K562 (cell line): ENCODE data around the gene ITGAL. TPM values are rescaled to one million over a fixed set of nuclear protein-coding genes. Genes with fewer than 3 reads are reported as not detected.

Source experiments
- CCNT2 ChIP-seq: IDR thresholded peaks from 2 replicates; pipeline ENCODE4 v1.6.1; 2011; ENCODE audit warnings: borderline replicate concordance, low read depth, mild to moderate bottlenecking, moderate library complexity, mixed read lengths, low read length; ENCODE audit not compliant: insufficient read length; ENCODE audit errors: extremely low read depth
- NFE2L1 ChIP-seq: fragments of 450-650 bp; IDR thresholded peaks from 2 replicates; pipeline ENCODE4 v1.6.1; 2016; ENCODE audit warnings: missing genetic modification characterization, low read depth, mild to moderate bottlenecking, missing compliant biosample characterization, moderate library complexity, borderline replicate concordance
- TEAD4 ChIP-seq, 2 experiments: sonication (generic) in 1 of 2; formaldehyde crosslinking in 1 of 2; IDR thresholded peaks; 2 replicates each; pipeline versions ENCODE4 v1.6.1 to v1.8.0; 2012 to 2022; ENCODE audit warnings: borderline replicate concordance in 1 of 2, inconsistent platforms in 1 of 2, low read length in 1 of 2, mild to moderate bottlenecking in 1 of 2, missing genetic modification reagents in 1 of 2
- YY1 ChIP-seq, 3 experiments: IDR thresholded peaks; 2 replicates each; pipeline ENCODE4 v1.6.1; 2011; ENCODE audit warnings: low read length in 2 of 3, mild to moderate bottlenecking in 2 of 3, moderate library complexity in 2 of 3, borderline replicate concordance in 1 of 3, control low read depth in 1 of 3, low read depth in 1 of 3; ENCODE audit not compliant: insufficient read depth in 3 of 3, insufficient replicate concordance in 2 of 3, control insufficient read depth in 1 of 3, insufficient read length in 1 of 3; ENCODE audit errors: extremely low read depth in 1 of 3
- ZNF75A ChIP-seq: fragments of 450-650 bp; formaldehyde crosslinking; IDR thresholded peaks from 2 replicates; pipeline ENCODE4 v1.4.0; 2020; ENCODE audit warnings: mild to moderate bottlenecking
- polyA plus RNA-seq, 8 experiments: library from polyadenylated mRNA; depleted of rRNA in 4 of 8; stranded (reverse) in 5 of 8; unstranded in 3 of 8; fragments of >200 nt; fragmentation: Nextera tagmentation in 2 of 8; fragmentation: Illumina TruSeq in 1 of 8; extraction: Ambion mirVana in 2 of 8; extraction: Trizol in 1 of 8; gene quantifications; 2 replicates each; pipeline versions ENCODE4 v1.2.1 to v1.2.3, GENCODE V29; 2011 to 2014; ENCODE audit warnings: inconsistent platforms in 1 of 8, missing spikeins in 1 of 8
- total RNA-seq, 7 experiments: library from RNA; depleted of rRNA in 6 of 7; stranded (reverse); fragments of >200 nt in 6 of 7; fragmentation: Illumina TruSeq in 2 of 7; extraction: Trizol in 2 of 7; gene quantifications; 2 replicates each; pipeline versions ENCODE4 v1.2.1 to v1.2.3, GENCODE V29; 2011 to 2021; ENCODE audit warnings: low replicate concordance in 1 of 7
- TF ChIP-seq, protein P1 (sequence below): fragments of 450-650 bp; IDR thresholded peaks from 2 replicates; pipeline ENCODE4 v1.6.1; 2017; ENCODE audit warnings: mild to moderate bottlenecking, moderate library complexity
- TF ChIP-seq, protein P2 (sequence below): fragments of 450-650 bp; IDR thresholded peaks from 2 replicates; pipeline ENCODE4 v1.6.1; 2016; ENCODE audit warnings: antibody characterized with exemption
- TF ChIP-seq, protein P3 (sequence below): fragments of 450-650 bp; IDR thresholded peaks from 2 replicates; pipeline ENCODE4 v1.6.1; 2016
- TF ChIP-seq, protein P4 (sequence below): fragments of 200-600 bp; sonication (generic); IDR thresholded peaks from one replicate; pipeline ENCODE4 v1.6.1; 2012; ENCODE audit warnings: mild to moderate bottlenecking, low read depth, low read length, inconsistent platforms

Gene ITGAL
- total and polyA plus RNA-seq, 9 of the 15 experiments (the other 6 are each of a cell fraction or from before 2014, with no cell fraction given): 0.01 to 0.53 TPM; not detected in 7

DNA sequence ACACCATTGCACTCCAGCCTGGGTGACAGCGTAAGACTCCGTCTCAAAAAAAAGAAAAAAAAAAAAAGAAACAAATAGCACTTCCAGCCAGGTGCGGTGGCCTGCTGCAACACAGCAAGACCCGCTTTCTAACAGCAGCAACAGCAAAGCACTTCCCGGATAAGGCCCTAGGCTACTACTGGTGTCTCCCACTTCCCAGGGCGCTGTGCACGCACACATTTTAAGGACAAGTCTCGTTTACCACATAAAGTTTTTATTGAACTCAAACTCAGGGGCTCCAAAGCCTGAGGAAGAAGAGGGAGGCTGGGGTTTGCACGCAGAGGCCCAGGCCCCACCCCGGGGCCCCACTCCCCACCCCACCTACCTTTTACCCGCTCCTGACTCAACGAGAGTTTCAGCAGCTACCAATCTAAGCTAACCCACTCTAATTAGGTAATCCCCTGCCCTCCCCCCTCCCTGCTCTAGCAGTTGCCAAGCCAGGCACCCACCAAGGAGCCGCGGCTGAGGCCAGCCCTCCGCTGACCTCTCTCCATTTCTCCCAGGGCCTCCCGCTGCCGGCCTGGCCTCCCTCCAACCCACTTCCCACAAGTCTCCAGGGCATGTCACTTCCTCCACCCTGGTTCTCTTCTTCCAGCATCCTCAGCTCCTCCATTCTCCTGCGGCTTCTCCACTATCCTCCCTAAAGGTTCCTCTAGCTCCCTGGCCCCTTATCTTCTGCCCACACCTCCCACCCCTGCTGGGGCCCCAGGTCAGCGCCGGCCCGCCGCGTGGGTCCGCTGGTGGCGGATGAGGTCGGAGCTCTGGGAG lies 51.4 kb downstream of the ITGAL start (continued):
- TF ChIP-seq, protein P1, sequence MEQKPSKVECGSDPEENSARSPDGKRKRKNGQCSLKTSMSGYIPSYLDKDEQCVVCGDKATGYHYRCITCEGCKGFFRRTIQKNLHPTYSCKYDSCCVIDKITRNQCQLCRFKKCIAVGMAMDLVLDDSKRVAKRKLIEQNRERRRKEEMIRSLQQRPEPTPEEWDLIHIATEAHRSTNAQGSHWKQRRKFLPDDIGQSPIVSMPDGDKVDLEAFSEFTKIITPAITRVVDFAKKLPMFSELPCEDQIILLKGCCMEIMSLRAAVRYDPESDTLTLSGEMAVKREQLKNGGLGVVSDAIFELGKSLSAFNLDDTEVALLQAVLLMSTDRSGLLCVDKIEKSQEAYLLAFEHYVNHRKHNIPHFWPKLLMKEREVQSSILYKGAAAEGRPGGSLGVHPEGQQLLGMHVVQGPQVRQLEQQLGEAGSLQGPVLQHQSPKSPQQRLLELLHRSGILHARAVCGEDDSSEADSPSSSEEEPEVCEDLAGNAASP: no peak
- TF ChIP-seq ZNF75A (CRISPR knock-in tag): no peak
- TF ChIP-seq, protein P2, sequence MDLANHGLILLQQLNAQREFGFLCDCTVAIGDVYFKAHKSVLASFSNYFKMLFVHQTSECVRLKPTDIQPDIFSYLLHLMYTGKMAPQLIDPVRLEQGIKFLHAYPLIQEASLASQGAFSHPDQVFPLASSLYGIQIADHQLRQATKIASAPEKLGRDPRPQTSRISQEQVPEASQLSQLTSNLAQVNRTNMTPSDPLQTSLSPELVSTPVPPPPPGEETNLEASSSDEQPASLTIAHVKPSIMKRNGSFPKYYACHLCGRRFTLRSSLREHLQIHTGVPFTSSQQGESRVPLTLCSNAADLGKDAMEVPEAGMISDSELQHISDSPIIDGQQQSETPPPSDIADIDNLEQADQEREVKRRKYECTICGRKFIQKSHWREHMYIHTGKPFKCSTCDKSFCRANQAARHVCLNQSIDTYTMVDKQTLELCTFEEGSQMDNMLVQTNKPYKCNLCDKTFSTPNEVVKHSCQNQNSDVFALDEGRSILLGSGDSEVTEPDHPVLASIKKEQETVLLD: peak; percentile 44; the same call in 1 of the 2 replicates
- peak; percentile 30; the same call in 1 of the 2 replicates for TF ChIP-seq TEAD4 (IDR thresholded peaks at IDR 0.05; ENCODE audit: low read length)
- no peak for TF ChIP-seq TEAD4 (CRISPR knock-in tag; IDR thresholded peaks at IDR 0.05; ENCODE audit: borderline replicate concordance)
- TF ChIP-seq CCNT2: no peak
- TF ChIP-seq NFE2L1 (tag): no peak
- TF ChIP-seq, protein P3, sequence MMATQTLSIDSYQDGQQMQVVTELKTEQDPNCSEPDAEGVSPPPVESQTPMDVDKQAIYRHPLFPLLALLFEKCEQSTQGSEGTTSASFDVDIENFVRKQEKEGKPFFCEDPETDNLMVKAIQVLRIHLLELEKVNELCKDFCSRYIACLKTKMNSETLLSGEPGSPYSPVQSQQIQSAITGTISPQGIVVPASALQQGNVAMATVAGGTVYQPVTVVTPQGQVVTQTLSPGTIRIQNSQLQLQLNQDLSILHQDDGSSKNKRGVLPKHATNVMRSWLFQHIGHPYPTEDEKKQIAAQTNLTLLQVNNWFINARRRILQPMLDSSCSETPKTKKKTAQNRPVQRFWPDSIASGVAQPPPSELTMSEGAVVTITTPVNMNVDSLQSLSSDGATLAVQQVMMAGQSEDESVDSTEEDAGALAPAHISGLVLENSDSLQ: no peak
- TF ChIP-seq YY1 (IDR thresholded peaks at IDR 0.05; ENCODE audit: borderline replicate concordance in 1 of 3, control insufficient read depth in 1 of 3, extremely low read depth in 1 of 3, insufficient read depth in 3 of 3, insufficient read length in 1 of 3, insufficient replicate concordance in 2 of 3, low read depth in 1 of 3, low read length in 2 of 3): no peak
- TF ChIP-seq, protein P4, sequence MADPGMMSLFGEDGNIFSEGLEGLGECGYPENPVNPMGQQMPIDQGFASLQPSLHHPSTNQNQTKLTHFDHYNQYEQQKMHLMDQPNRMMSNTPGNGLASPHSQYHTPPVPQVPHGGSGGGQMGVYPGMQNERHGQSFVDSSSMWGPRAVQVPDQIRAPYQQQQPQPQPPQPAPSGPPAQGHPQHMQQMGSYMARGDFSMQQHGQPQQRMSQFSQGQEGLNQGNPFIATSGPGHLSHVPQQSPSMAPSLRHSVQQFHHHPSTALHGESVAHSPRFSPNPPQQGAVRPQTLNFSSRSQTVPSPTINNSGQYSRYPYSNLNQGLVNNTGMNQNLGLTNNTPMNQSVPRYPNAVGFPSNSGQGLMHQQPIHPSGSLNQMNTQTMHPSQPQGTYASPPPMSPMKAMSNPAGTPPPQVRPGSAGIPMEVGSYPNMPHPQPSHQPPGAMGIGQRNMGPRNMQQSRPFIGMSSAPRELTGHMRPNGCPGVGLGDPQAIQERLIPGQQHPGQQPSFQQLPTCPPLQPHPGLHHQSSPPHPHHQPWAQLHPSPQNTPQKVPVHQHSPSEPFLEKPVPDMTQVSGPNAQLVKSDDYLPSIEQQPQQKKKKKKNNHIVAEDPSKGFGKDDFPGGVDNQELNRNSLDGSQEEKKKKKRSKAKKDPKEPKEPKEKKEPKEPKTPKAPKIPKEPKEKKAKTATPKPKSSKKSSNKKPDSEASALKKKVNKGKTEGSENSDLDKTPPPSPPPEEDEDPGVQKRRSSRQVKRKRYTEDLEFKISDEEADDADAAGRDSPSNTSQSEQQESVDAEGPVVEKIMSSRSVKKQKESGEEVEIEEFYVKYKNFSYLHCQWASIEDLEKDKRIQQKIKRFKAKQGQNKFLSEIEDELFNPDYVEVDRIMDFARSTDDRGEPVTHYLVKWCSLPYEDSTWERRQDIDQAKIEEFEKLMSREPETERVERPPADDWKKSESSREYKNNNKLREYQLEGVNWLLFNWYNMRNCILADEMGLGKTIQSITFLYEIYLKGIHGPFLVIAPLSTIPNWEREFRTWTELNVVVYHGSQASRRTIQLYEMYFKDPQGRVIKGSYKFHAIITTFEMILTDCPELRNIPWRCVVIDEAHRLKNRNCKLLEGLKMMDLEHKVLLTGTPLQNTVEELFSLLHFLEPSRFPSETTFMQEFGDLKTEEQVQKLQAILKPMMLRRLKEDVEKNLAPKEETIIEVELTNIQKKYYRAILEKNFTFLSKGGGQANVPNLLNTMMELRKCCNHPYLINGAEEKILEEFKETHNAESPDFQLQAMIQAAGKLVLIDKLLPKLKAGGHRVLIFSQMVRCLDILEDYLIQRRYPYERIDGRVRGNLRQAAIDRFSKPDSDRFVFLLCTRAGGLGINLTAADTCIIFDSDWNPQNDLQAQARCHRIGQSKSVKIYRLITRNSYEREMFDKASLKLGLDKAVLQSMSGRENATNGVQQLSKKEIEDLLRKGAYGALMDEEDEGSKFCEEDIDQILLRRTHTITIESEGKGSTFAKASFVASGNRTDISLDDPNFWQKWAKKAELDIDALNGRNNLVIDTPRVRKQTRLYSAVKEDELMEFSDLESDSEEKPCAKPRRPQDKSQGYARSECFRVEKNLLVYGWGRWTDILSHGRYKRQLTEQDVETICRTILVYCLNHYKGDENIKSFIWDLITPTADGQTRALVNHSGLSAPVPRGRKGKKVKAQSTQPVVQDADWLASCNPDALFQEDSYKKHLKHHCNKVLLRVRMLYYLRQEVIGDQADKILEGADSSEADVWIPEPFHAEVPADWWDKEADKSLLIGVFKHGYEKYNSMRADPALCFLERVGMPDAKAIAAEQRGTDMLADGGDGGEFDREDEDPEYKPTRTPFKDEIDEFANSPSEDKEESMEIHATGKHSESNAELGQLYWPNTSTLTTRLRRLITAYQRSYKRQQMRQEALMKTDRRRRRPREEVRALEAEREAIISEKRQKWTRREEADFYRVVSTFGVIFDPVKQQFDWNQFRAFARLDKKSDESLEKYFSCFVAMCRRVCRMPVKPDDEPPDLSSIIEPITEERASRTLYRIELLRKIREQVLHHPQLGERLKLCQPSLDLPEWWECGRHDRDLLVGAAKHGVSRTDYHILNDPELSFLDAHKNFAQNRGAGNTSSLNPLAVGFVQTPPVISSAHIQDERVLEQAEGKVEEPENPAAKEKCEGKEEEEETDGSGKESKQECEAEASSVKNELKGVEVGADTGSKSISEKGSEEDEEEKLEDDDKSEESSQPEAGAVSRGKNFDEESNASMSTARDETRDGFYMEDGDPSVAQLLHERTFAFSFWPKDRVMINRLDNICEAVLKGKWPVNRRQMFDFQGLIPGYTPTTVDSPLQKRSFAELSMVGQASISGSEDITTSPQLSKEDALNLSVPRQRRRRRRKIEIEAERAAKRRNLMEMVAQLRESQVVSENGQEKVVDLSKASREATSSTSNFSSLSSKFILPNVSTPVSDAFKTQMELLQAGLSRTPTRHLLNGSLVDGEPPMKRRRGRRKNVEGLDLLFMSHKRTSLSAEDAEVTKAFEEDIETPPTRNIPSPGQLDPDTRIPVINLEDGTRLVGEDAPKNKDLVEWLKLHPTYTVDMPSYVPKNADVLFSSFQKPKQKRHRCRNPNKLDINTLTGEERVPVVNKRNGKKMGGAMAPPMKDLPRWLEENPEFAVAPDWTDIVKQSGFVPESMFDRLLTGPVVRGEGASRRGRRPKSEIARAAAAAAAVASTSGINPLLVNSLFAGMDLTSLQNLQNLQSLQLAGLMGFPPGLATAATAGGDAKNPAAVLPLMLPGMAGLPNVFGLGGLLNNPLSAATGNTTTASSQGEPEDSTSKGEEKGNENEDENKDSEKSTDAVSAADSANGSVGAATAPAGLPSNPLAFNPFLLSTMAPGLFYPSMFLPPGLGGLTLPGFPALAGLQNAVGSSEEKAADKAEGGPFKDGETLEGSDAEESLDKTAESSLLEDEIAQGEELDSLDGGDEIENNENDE: no peak
